SHP77 treated with DMSO at 0.1 percent for 48 hours (cell line): ENCODE results near the gene STUM.

Experiments used
- DNase-seq: peaks from one replicate; lab custom pipeline; 2025; lab: John Stamatoyannopoulos, UW

Gene STUM

GRCh38 chr1:226640321-226641136, 92.0 kb downstream of the STUM start:
- peak; percentile 61 for DNase-seq

GRCh38 chr1:226641671-226642231, 93.2 kb downstream of the STUM start:
- DNase-seq: no peak

GRCh38 chr1:226642421-226642820, 93.9 kb downstream of the STUM start:
- no peak for DNase-seq

GRCh38 chr1:226643177-226643576, 94.6 kb downstream of the STUM start:
- no peak for DNase-seq

- no peak for DNase-seq
Observed at GRCh38 chr1:226643611-226644540, 95.3 kb downstream of the STUM start.

GRCh38 chr1:226644541-226645176, 96.1 kb downstream of the STUM start:
- no peak for DNase-seq

- DNase-seq: no peak
Observed at GRCh38 chr1:226645279-226645976, 96.9 kb downstream of the STUM start.

- DNase-seq: no peak
Observed at GRCh38 chr1:226646026-226646869, 97.7 kb downstream of the STUM start.

GRCh38 chr1:226646870-226647449, 98.4 kb downstream of the STUM start:
- no peak for DNase-seq

GRCh38 chr1:226647719-226648118, 99.2 kb downstream of the STUM start:
- no peak for DNase-seq

- DNase-seq: no peak
Observed at GRCh38 chr1:226648421-226648820, 99.9 kb downstream of the STUM start.

- DNase-seq: no peak
Observed at GRCh38 chr1:226649244-226649643, 100.7 kb downstream of the STUM start.

- DNase-seq: no peak
Observed at GRCh38 chr1:226649780-226650179, 101.2 kb downstream of the STUM start.

- no peak for DNase-seq
Observed at GRCh38 chr1:226650236-226650841, 101.8 kb downstream of the STUM start.

- no peak for DNase-seq
Observed at GRCh38 chr1:226651041-226651731, 102.6 kb downstream of the STUM start.

- no peak for DNase-seq
Observed at GRCh38 chr1:226651732-226652105, 103.2 kb downstream of the STUM start.

GRCh38 chr1:226652613-226653012, 104.0 kb downstream of the STUM start:
- no peak for DNase-seq

GRCh38 chr1:226653311-226653921, 104.9 kb downstream of the STUM start:
- no peak for DNase-seq
